IMR-90 (cell line): ENCODE data around the gene MSS51. TPM values are rescaled to one million over a fixed set of nuclear protein-coding genes. Genes with fewer than 3 reads are reported as not detected.
A peak's percentile ranks its signal among the peaks of the same experiment; 100 is the strongest.

Experiments used
- ATAC-seq: fragments of 200-7000 bp; cut with Tn5 transposase; 2 replicates; pipeline ENCODE4 v1.9.1; 2020; ENCODE audit warnings: low read depth, mild to moderate bottlenecking, moderate library complexity
- BruUV-seq: library from RNA; stranded (reverse); fragments of 400-500 nt; replicated peaks from 2 replicates; lab custom pipeline; 2021; lab: Mats Ljungman, UMichigan
- CTCF ChIA-PET: fragments of 300-600 bp; formaldehyde crosslinking; extraction: SDS; loops from one replicate; lab custom pipeline; 2021; ENCODE audit warnings: antibody characterized with exemption; lab: Yijun Ruan, JAX
- POLR2A ChIA-PET: fragments of 300-600 bp; sonication (Branson Sonifier 250); formaldehyde crosslinking; loops from one replicate; lab custom pipeline; 2022; ENCODE audit warnings: antibody characterized with exemption; ENCODE audit not compliant: unreplicated experiment; lab: Charles Lee
- DNase-seq: peaks from one replicate; pipeline ENCODE4 v3.0.0; 2013
- H2AFZ ChIP-seq: replicated peaks from 2 replicates; pipeline ENCODE3; 2013; ENCODE audit warnings: low read length, mild to moderate bottlenecking; ENCODE audit not compliant: poor library complexity
- H2AK5ac ChIP-seq: 2 replicates; pipeline ENCODE4 v1.6.1; 2013; ENCODE audit warnings: low read depth, low read length, inconsistent platforms
- H2AK9ac ChIP-seq: replicated peaks from 2 replicates; pipeline ENCODE3; 2013; ENCODE audit warnings: mild to moderate bottlenecking, low read depth, low read length, moderate library complexity; ENCODE audit not compliant: poor library complexity
- H2BK120ac ChIP-seq: 2 replicates; pipeline ENCODE4 v1.6.1; 2013; ENCODE audit warnings: low read depth, low read length, inconsistent platforms
- H2BK15ac ChIP-seq: 3 replicates; pipeline ENCODE4 v1.6.1; 2013; ENCODE audit warnings: low read depth, low read length, inconsistent platforms
- H2BK20ac ChIP-seq: 2 replicates; pipeline ENCODE4 v1.6.1; 2013; ENCODE audit warnings: low read depth, mild to moderate bottlenecking, inconsistent platforms, low read length, moderate library complexity
- H2BK5ac ChIP-seq: 2 replicates; pipeline ENCODE4 v1.6.1; 2013; ENCODE audit warnings: mild to moderate bottlenecking, low read depth, low read length, inconsistent platforms; ENCODE audit not compliant: poor library complexity, severe bottlenecking
- H3K14ac ChIP-seq: replicated peaks from 2 replicates; pipeline ENCODE4 v1.6.1; 2013; ENCODE audit warnings: low read depth, low read length, inconsistent platforms
- H3K18ac ChIP-seq: 2 replicates; pipeline ENCODE4 v1.6.1; 2013; ENCODE audit warnings: low read depth, low read length, control low read depth
- H3K23ac ChIP-seq: 2 replicates; pipeline ENCODE4 v1.6.1; 2013; ENCODE audit warnings: low read depth, low read length, inconsistent platforms
- H3K27ac ChIP-seq: 2 replicates; pipeline ENCODE4 v1.5.1; 2013; ENCODE audit warnings: mild to moderate bottlenecking, control low read depth, low read length; ENCODE audit not compliant: insufficient read depth
- H3K27me3 ChIP-seq: 2 replicates; pipeline ENCODE4 v1.6.1; 2013; ENCODE audit warnings: low read length; ENCODE audit not compliant: control insufficient read depth, insufficient read depth
- H3K36me3 ChIP-seq: 2 replicates; pipeline ENCODE4 v1.6.1; 2013; ENCODE audit warnings: low read length, mixed read lengths; ENCODE audit not compliant: control insufficient read depth, insufficient read depth
- H3K4ac ChIP-seq: 2 replicates; pipeline ENCODE4 v1.6.1; 2013; ENCODE audit warnings: low read depth, low read length, inconsistent platforms
- H3K4me1 ChIP-seq: 2 replicates; pipeline ENCODE4 v1.6.1; 2013; ENCODE audit warnings: low read length, mixed read lengths; ENCODE audit not compliant: control insufficient read depth, insufficient read depth
- H3K4me2 ChIP-seq: 2 replicates; pipeline ENCODE4 v1.6.1; 2013; ENCODE audit warnings: low read depth, mild to moderate bottlenecking, control low read depth, low read length, moderate library complexity
- H3K4me3 ChIP-seq: 2 replicates; pipeline ENCODE4 v1.5.1; 2013; ENCODE audit warnings: low read depth, mild to moderate bottlenecking, control low read depth, low read length, moderate library complexity; ENCODE audit not compliant: insufficient read depth
- H3K56ac ChIP-seq: 2 replicates; pipeline ENCODE4 v1.6.1; 2013; ENCODE audit warnings: low read length, inconsistent platforms; ENCODE audit not compliant: insufficient read depth; ENCODE audit errors: extremely low read depth
- H3K79me1 ChIP-seq, 2 experiments: 2 replicates each; pipeline ENCODE4 v1.6.1; 2013; ENCODE audit warnings: low read length in 2 of 2, inconsistent platforms in 1 of 2, low read depth in 1 of 2
- H3K9ac ChIP-seq: 2 replicates; pipeline ENCODE4 v1.6.1; 2013; ENCODE audit warnings: low read depth, low read length, control low read depth
- H3K9me1 ChIP-seq: 2 replicates; pipeline ENCODE4 v1.6.1; 2013; ENCODE audit warnings: low read length, inconsistent platforms; ENCODE audit not compliant: insufficient read depth
- H3K9me3 ChIP-seq: 2 replicates; pipeline ENCODE4 v1.6.1; 2013; ENCODE audit warnings: low read length; ENCODE audit not compliant: control insufficient read depth, insufficient read depth
- H4K20me1 ChIP-seq: 2 replicates; pipeline ENCODE4 v1.6.1; 2013; ENCODE audit warnings: low read length, inconsistent platforms; ENCODE audit not compliant: insufficient read depth
- H4K5ac ChIP-seq: 2 replicates; pipeline ENCODE4 v1.6.1; 2013; ENCODE audit warnings: mild to moderate bottlenecking, low read depth, low read length, control low read depth
- H4K8ac ChIP-seq, 2 experiments: 2 replicates each; pipeline ENCODE4 v1.6.1; 2013; ENCODE audit warnings: low read depth in 2 of 2, low read length in 2 of 2, control low read depth in 1 of 2, inconsistent platforms in 1 of 2
- H4K91ac ChIP-seq: 2 replicates; pipeline ENCODE4 v1.6.1; 2013; ENCODE audit warnings: low read depth, low read length, inconsistent platforms; ENCODE audit not compliant: insufficient read depth
- FOS ChIP-seq: fragments of 150-350 bp; IDR thresholded peaks from 2 replicates; pipeline ENCODE4 v1.6.1; 2016; ENCODE audit warnings: low read depth, low read length
- MAFK ChIP-seq: IDR thresholded peaks from 2 replicates; pipeline ENCODE4 v1.6.1; 2012; ENCODE audit warnings: low read depth, low read length, improper control_type of control experiment
- WGBS, 2 experiments: methylation state at CpG; one replicate each; pipeline versions ENCODE4 v1.1.5 to v1.1.7; 2013; ENCODE audit warnings: missing lambda C conversion rate in 2 of 2; ENCODE audit not compliant: insufficient read length in 1 of 2; ENCODE audit errors: extremely low coverage in 2 of 2; 5-methylcytosine and 5-hydroxymethylcytosine counted together
- dilution Hi-C: fragments of 300-500 bp; cut with HindIII; formaldehyde crosslinking; loops from one replicate; pipeline ENCODE4 v1.14.3; 2018; ENCODE audit warnings: low sequenced_read_pairs; ENCODE audit not compliant: unreplicated experiment
- in situ Hi-C: fragments of 300-500 bp; cut with MboI; formaldehyde crosslinking; loops from 3 replicates; pipeline ENCODE4 v1.14.3; 2019; ENCODE audit warnings: low sequenced_read_pairs, inconsistent platforms, mixed read lengths
- intact Hi-C: fragments of 100-400 bp; cut with micrococcal nuclease; formaldehyde crosslinking; loops from 2 replicates; pipeline ENCODE4 v1.10.0; 2022
- polyA plus RNA-seq, 3 experiments: library from polyadenylated mRNA; depleted of rRNA; stranded (reverse); fragments of >200 nt; gene quantifications; 2 replicates each; pipeline ENCODE4 v1.2.3, GENCODE V29; 2012; ENCODE audit warnings: low replicate concordance in 1 of 3
- total RNA-seq: library from RNA; depleted of rRNA; stranded (reverse); fragments of >200 nt; gene quantifications from 2 replicates; pipeline ENCODE4 v1.2.3, GENCODE V29; 2012

The MSS51 gene
- total and polyA plus RNA-seq, 2 of the 4 experiments (the other 2 are of a cell fraction): 1.1 to 1.8 TPM

GRCh38 chr10:73388228-73388627, 45.1 kb downstream of the MSS51 start:
- Histone ChIP-seq H3K4ac (no peak overlapping the region), H3K27me3 (no peaks in the 10 kb centered on the region), H2BK120ac (no peak overlapping the region), H3K56ac (no peak overlapping the region), H2BK20ac (no peak overlapping the region), H2AK5ac (no peak overlapping the region), H4K8ac (no peak overlapping the region), H2BK5ac (no peak overlapping the region), H3K27ac (no peak overlapping the region), H3K79me1 (peaks cover 0 to 6% of the 10 kb centered on the region in 2 experiments; a peak in 2 of 4 replicates), H3K9me1 (no peaks in the 10 kb centered on the region), H3K18ac (no peak overlapping the region), H4K20me1 (no peaks in the 10 kb centered on the region), H3K4me2 (no peak overlapping the region), H3K4me1 (no peaks in the 10 kb centered on the region), H4K91ac (no peak overlapping the region), H2BK15ac (no peak overlapping the region), H3K4me3 (no peak overlapping the region), H2AFZ (no peak overlapping the region), H3K14ac (no peak overlapping the region), H3K36me3 (peaks cover 25% of the 10 kb centered on the region), H2AK9ac (no peak overlapping the region), H3K23ac (no peak overlapping the region), H4K5ac (no peak overlapping the region), H3K9me3 (no peaks in the 10 kb centered on the region), H3K9ac (no peak overlapping the region)
- POLR2A ChIA-PET: no interaction called here
- intact Hi-C loops: no loop called here
- in situ Hi-C loops: no loop called here
- dilution Hi-C loops: no loop called here
- CTCF ChIA-PET: no interaction called here
- TF ChIP-seq FOS: no peak
- TF ChIP-seq MAFK: peak; percentile 76
- BruUV-seq: no TSS peak
- WGBS, 2 experiments: no CpG with 5 or more reads among the region's 4 CpGs
- DNase-seq: no peak
- no peak for ATAC-seq
